HepG2 (cell line): ENCODE data around the gene INO80B. TPM values are rescaled to one million over a fixed set of nuclear protein-coding genes. Genes with fewer than 3 reads are reported as not detected.

ENCODE experiments used
- HNRNPH1 ChIP-seq: fragments of 200-400 bp; formaldehyde crosslinking; optimal IDR thresholded peaks from 2 replicates; pipeline ENCODE3; 2017; ENCODE audit warnings: mild to moderate bottlenecking, low read depth, low read length
- ISL2 ChIP-seq: sonication (generic); formaldehyde crosslinking; IDR thresholded peaks from 2 replicates; pipeline ENCODE4 v1.5.0; 2020; ENCODE audit warnings: missing genetic modification reagents
- MTA1 ChIP-seq: sonication (generic); formaldehyde crosslinking; IDR thresholded peaks from 2 replicates; pipeline ENCODE4 v1.4.0; 2020; ENCODE audit warnings: missing genetic modification reagents, mild to moderate bottlenecking, borderline replicate concordance
- NR2C2 ChIP-seq: sonication (generic); formaldehyde crosslinking; IDR thresholded peaks from 2 replicates; pipeline ENCODE4 v1.4.0; 2020; ENCODE audit warnings: missing genetic modification reagents, mild to moderate bottlenecking, moderate library complexity, borderline replicate concordance
- PAF1 ChIP-seq: IDR thresholded peaks from 2 replicates; pipeline ENCODE4 v1.6.1; 2016; ENCODE audit warnings: missing genetic modification reagents, missing compliant biosample characterization
- PAXIP1 ChIP-seq: sonication (generic); formaldehyde crosslinking; conservative IDR thresholded peaks from 2 replicates; pipeline ENCODE4 v1.4.0; 2020; ENCODE audit warnings: mild to moderate bottlenecking, missing genetic modification reagents, moderate library complexity
- PHF8 ChIP-seq: sonication (generic); formaldehyde crosslinking; IDR thresholded peaks from 2 replicates; pipeline ENCODE4 v1.5.0; 2020; ENCODE audit warnings: missing genetic modification reagents
- POLR2A ChIP-seq, 2 experiments: IDR thresholded peaks; 2 replicates each; pipeline ENCODE4 v1.6.1; 2011; ENCODE audit warnings: low read depth in 2 of 2, low read length in 2 of 2, mild to moderate bottlenecking in 1 of 2, moderate library complexity in 1 of 2; ENCODE audit not compliant: insufficient read depth in 1 of 2
- POLR2G ChIP-seq: fragments of 200-400 bp; formaldehyde crosslinking; IDR thresholded peaks from 2 replicates; pipeline ENCODE4 v1.6.1; 2018; ENCODE audit warnings: mild to moderate bottlenecking, low read depth, low read length, moderate library complexity
- ZC3H13 ChIP-seq: sonication (generic); formaldehyde crosslinking; IDR thresholded peaks from 2 replicates; pipeline ENCODE4 v1.8.1; 2023; ENCODE audit warnings: mild to moderate bottlenecking, missing genetic modification reagents, moderate library complexity
- ZNF30 ChIP-seq: sonication (generic); formaldehyde crosslinking; IDR thresholded peaks from 2 replicates; pipeline ENCODE4 v1.5.0; 2020; ENCODE audit warnings: mild to moderate bottlenecking, missing genetic modification reagents
- ZNF430 ChIP-seq: sonication (generic); formaldehyde crosslinking; IDR thresholded peaks from 2 replicates; pipeline ENCODE4 v1.9.0; 2021; ENCODE audit warnings: mild to moderate bottlenecking, missing genetic modification reagents
- ZNF703 ChIP-seq: sonication (generic); formaldehyde crosslinking; IDR thresholded peaks from 2 replicates; pipeline ENCODE4 v1.5.1; 2020; ENCODE audit warnings: missing genetic modification reagents, mild to moderate bottlenecking, moderate library complexity, borderline replicate concordance
- ZNF770 ChIP-seq: sonication (generic); formaldehyde crosslinking; IDR thresholded peaks from 2 replicates; pipeline ENCODE4 v1.5.0; 2020; ENCODE audit warnings: mild to moderate bottlenecking, missing genetic modification reagents
- ZSCAN25 ChIP-seq: sonication (generic); formaldehyde crosslinking; IDR thresholded peaks from 2 replicates; pipeline ENCODE4 v1.8.0; 2022; ENCODE audit warnings: mild to moderate bottlenecking, missing genetic modification reagents
- polyA plus RNA-seq, 8 experiments: library from polyadenylated mRNA; depleted of rRNA in 3 of 8; stranded (reverse) in 7 of 8; unstranded in 1 of 8; fragments of >200 nt; fragmentation: Illumina TruSeq in 4 of 8; extraction: Trizol in 4 of 8; gene quantifications; 2 replicates each; pipeline versions ENCODE4 v1.2.1 to v1.2.3, GENCODE V29; 2011 to 2016; ENCODE audit warnings: low read depth in 4 of 8, missing spikeins in 1 of 8, mixed read lengths in 1 of 8; ENCODE audit not compliant: insufficient read depth in 1 of 8
- total RNA-seq, 5 experiments: library from RNA; depleted of rRNA; stranded (reverse); fragments of >200 nt; fragmentation: Illumina TruSeq; extraction: Trizol; gene quantifications; 2 replicates each; pipeline ENCODE4 v1.2.3, GENCODE V29; 2016; ENCODE audit warnings: low read depth in 1 of 5
- TF ChIP-seq, protein P1 (sequence below): sonication (generic); formaldehyde crosslinking; IDR thresholded peaks from 2 replicates; pipeline ENCODE4 v1.5.1; 2020; ENCODE audit warnings: mild to moderate bottlenecking, missing genetic modification reagents, moderate library complexity
- TF ChIP-seq, protein P2 (sequence below): sonication (generic); formaldehyde crosslinking; conservative IDR thresholded peaks from 2 replicates; pipeline ENCODE4 v1.8.1; 2023; ENCODE audit warnings: missing genetic modification reagents

INO80B gene
- total and polyA plus RNA-seq, 2 of the 13 experiments (the other 11 are each of a cell fraction or from before 2014, with no cell fraction given) = 6.2 to 14.5 TPM

GRCh38 chr2:74498500-74499266 is 43.8 kb downstream of the INO80B start (continued):
- TF ChIP-seq, protein P1, sequence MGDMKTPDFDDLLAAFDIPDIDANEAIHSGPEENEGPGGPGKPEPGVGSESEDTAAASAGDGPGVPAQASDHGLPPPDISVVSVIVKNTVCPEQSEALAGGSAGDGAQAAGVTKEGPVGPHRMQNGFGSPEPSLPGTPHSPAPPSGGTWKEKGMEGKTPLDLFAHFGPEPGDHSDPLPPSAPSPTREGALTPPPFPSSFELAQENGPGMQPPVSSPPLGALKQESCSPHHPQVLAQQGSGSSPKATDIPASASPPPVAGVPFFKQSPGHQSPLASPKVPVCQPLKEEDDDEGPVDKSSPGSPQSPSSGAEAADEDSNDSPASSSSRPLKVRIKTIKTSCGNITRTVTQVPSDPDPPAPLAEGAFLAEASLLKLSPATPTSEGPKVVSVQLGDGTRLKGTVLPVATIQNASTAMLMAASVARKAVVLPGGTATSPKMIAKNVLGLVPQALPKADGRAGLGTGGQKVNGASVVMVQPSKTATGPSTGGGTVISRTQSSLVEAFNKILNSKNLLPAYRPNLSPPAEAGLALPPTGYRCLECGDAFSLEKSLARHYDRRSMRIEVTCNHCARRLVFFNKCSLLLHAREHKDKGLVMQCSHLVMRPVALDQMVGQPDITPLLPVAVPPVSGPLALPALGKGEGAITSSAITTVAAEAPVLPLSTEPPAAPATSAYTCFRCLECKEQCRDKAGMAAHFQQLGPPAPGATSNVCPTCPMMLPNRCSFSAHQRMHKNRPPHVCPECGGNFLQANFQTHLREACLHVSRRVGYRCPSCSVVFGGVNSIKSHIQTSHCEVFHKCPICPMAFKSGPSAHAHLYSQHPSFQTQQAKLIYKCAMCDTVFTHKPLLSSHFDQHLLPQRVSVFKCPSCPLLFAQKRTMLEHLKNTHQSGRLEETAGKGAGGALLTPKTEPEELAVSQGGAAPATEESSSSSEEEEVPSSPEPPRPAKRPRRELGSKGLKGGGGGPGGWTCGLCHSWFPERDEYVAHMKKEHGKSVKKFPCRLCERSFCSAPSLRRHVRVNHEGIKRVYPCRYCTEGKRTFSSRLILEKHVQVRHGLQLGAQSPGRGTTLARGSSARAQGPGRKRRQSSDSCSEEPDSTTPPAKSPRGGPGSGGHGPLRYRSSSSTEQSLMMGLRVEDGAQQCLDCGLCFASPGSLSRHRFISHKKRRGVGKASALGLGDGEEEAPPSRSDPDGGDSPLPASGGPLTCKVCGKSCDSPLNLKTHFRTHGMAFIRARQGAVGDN = 0 out of 2 replicates have a peak, but pooled peaks have one; percentile 64
- 0 out of 2 replicates have a peak, but pooled peaks have one; percentile 1 for TF ChIP-seq ZNF703 (CRISPR knock-in tag)
- 0 out of 2 replicates have a peak, but pooled peaks have one; percentile 2 for TF ChIP-seq MTA1
- TF ChIP-seq ISL2 (CRISPR knock-in tag) = no peak
- peak; percentile 8 for TF ChIP-seq HNRNPH1
- 0 out of 2 replicates have a peak, but pooled peaks have one; percentile 4 for TF ChIP-seq NR2C2 (CRISPR knock-in tag)
- 0 out of 2 replicates have a peak, but pooled peaks have one; percentile 13 for TF ChIP-seq ZC3H13 (CRISPR knock-in tag)
- TF ChIP-seq ZNF30 = 0 out of 2 replicates have a peak, but pooled peaks have one; percentile 71
- TF ChIP-seq PAF1 (CRISPR knock-in tag) = peak; percentile 64; the same call in 1 of the 2 replicates
- TF ChIP-seq POLR2G = 0 out of 2 replicates have a peak, but pooled peaks have one; percentile 24
- peak in 1 of 2 experiments; percentile 66; a peak in 2 of 4 replicates for TF ChIP-seq POLR2A (IDR thresholded peaks at IDR 0.05; ENCODE audit: insufficient read depth in 1 of 2, low read depth in 2 of 2, low read length in 2 of 2)
- TF ChIP-seq ZNF770 (CRISPR knock-in tag) = no peak
- TF ChIP-seq ZNF430 (CRISPR knock-in tag) = 0 out of 2 replicates have a peak, but pooled peaks have one; percentile 36
- TF ChIP-seq ZSCAN25 = no peak
- 0 out of 2 replicates have a peak, but pooled peaks have one; percentile 2 for TF ChIP-seq PAXIP1 (CRISPR knock-in tag)
- TF ChIP-seq, protein P2, sequence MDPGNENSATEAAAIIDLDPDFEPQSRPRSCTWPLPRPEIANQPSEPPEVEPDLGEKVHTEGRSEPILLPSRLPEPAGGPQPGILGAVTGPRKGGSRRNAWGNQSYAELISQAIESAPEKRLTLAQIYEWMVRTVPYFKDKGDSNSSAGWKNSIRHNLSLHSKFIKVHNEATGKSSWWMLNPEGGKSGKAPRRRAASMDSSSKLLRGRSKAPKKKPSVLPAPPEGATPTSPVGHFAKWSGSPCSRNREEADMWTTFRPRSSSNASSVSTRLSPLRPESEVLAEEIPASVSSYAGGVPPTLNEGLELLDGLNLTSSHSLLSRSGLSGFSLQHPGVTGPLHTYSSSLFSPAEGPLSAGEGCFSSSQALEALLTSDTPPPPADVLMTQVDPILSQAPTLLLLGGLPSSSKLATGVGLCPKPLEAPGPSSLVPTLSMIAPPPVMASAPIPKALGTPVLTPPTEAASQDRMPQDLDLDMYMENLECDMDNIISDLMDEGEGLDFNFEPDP = 0 out of 2 replicates have a peak, but pooled peaks have one; percentile 85
- peak; percentile 48 for TF ChIP-seq PHF8 (CRISPR knock-in tag)
